SU-DHL-6 (cell line): ENCODE measurements around the gene MYL12A.

ENCODE experiments used
- H2AFZ ChIP-seq: fragments of 200-600 bp; sonication (generic); 2 replicates; pipeline ENCODE4 v1.6.1; 2014; ENCODE audit warnings: low read depth, mild to moderate bottlenecking, moderate library complexity, mixed read lengths, antibody characterized with exemption, low read length; ENCODE audit not compliant: severe bottlenecking
- H3F3A ChIP-seq: fragments of 200-600 bp; shearing (Covaris generic); 2 replicates; pipeline ENCODE4 v1.6.0; 2016; ENCODE audit warnings: antibody characterized with exemption, mild to moderate bottlenecking; ENCODE audit not compliant: insufficient read depth
- H3K27ac ChIP-seq: fragments of 200-600 bp; sonication (generic); 2 replicates; pipeline ENCODE4 v1.5.1; 2016; ENCODE audit warnings: low read depth, mild to moderate bottlenecking, low read length, moderate library complexity, mixed read lengths
- H3K27me3 ChIP-seq: fragments of 200-600 bp; sonication (generic), shearing (Covaris generic); 2 replicates; pipeline ENCODE4 v1.6.0; 2014; ENCODE audit warnings: mild to moderate bottlenecking, low read length
- H3K36me3 ChIP-seq: fragments of 200-600 bp; sonication (generic); 2 replicates; pipeline ENCODE4 v1.6.1; 2014; ENCODE audit warnings: mild to moderate bottlenecking, low read length, mixed read lengths
- H3K4me2 ChIP-seq: fragments of 300-600, 200-600 bp; shearing (Covaris generic), sonication (generic); 2 replicates; pipeline ENCODE4 v1.6.0; 2014; ENCODE audit warnings: low read length, low read depth, mild to moderate bottlenecking; ENCODE audit not compliant: poor library complexity, severe bottlenecking
- H3K4me3 ChIP-seq: fragments of 200-600 bp; sonication (generic); 2 replicates; pipeline ENCODE4 v1.5.1; 2014; ENCODE audit warnings: antibody characterized with exemption, low read length, mild to moderate bottlenecking, mixed read lengths; ENCODE audit not compliant: insufficient read depth, poor library complexity, severe bottlenecking
- H3K79me2 ChIP-seq: fragments of 200-600 bp; sonication (generic); 2 replicates; pipeline ENCODE4 v1.6.1; 2014; ENCODE audit warnings: mild to moderate bottlenecking, low read length, moderate library complexity; ENCODE audit not compliant: insufficient read depth
- H3K9ac ChIP-seq: fragments of 200-600 bp; sonication (generic); 2 replicates; pipeline ENCODE4 v1.7.0; 2014; ENCODE audit warnings: mild to moderate bottlenecking, low read length
- H3K9me2 ChIP-seq: fragments of 200-600 bp; sonication (generic); replicated peaks from 2 replicates; pipeline ENCODE4 v1.6.1; 2014; ENCODE audit warnings: low read length; ENCODE audit not compliant: insufficient read depth
- H3K9me3 ChIP-seq: fragments of 200-600 bp; sonication (generic); 2 replicates; pipeline ENCODE4 v1.6.1; 2014; ENCODE audit warnings: low read length, mixed read lengths; ENCODE audit not compliant: insufficient read depth
- H4K20me1 ChIP-seq: fragments of 200-600 bp; sonication (generic); 2 replicates; pipeline ENCODE4 v1.6.1; 2014; ENCODE audit warnings: low read depth, mild to moderate bottlenecking, antibody characterized with exemption, low read length, moderate library complexity, mixed read lengths
- CTCF ChIP-seq: fragments of 200-600 bp; sonication (generic); IDR thresholded peaks from one replicate; pipeline ENCODE4 v1.5.1; 2017; ENCODE audit warnings: antibody characterized with exemption, mild to moderate bottlenecking, low read length, moderate library complexity; ENCODE audit not compliant: insufficient read depth, poor library complexity, severe bottlenecking
- EZH2phosphoT487 ChIP-seq: fragments of 200-600 bp; sonication (generic), shearing (Covaris generic); conservative IDR thresholded peaks from 2 replicates; pipeline ENCODE4 v1.6.1; 2018; ENCODE audit warnings: mild to moderate bottlenecking, antibody characterized with exemption, low read length, moderate library complexity, mixed read lengths

The MYL12A gene

GRCh38 chr18:3256693-3257626, 9.4 kb downstream of the MYL12A start:
- Histone ChIP-seq H3K4me2 (no peak overlapping the region), H3K79me2 (peaks cover 13% of the 10 kb centered on the region), H3K27ac (no peak overlapping the region), H3K27me3 (no peaks in the 10 kb centered on the region), H4K20me1 (peaks cover 8% of the 10 kb centered on the region; the same call in 1 of the 2 replicates), H2AFZ (no peak overlapping the region), H3K36me3 (peaks cover 41% of the 10 kb centered on the region), H3K9me2 (no peaks in the 10 kb centered on the region), H3F3A (peaks cover 25% of the 10 kb centered on the region; the same call in 1 of the 2 replicates), H3K9me3 (no peaks in the 10 kb centered on the region), H3K9ac (no peak overlapping the region), H3K4me3 (no peak overlapping the region)
- TF ChIP-seq CTCF, result no peak
- TF ChIP-seq EZH2phosphoT487, result no peak

- Histone ChIP-seq H3K27ac (no peak overlapping the region), H3K36me3 (peaks cover 41% of the 10 kb centered on the region), H3K4me3 (no peak overlapping the region), H3K9me3 (no peaks in the 10 kb centered on the region), H3K4me2 (no peak overlapping the region), H3K27me3 (no peaks in the 10 kb centered on the region), H3K9ac (no peak overlapping the region), H2AFZ (no peak overlapping the region), H3F3A (peaks cover 25% of the 10 kb centered on the region; the same call in 1 of the 2 replicates), H3K9me2 (no peaks in the 10 kb centered on the region), H4K20me1 (peaks cover 2% of the 10 kb centered on the region; the same call in 1 of the 2 replicates), H3K79me2 (peaks cover 13% of the 10 kb centered on the region)
- TF ChIP-seq EZH2phosphoT487 (no peak), CTCF (no peak)
These were observed 10.1 kb downstream of the MYL12A start for GRCh38 chr18:3257627-3258120.

GRCh38 chr18:3260995-3261372, 13.4 kb downstream of the MYL12A start:
- peaks cover 14% of the 10 kb centered on the region for H4K20me1 ChIP-seq
- H3K27me3 ChIP-seq, result no peaks in the 10 kb centered on the region
- H3K9me2 ChIP-seq, result no peaks in the 10 kb centered on the region
- H3K9ac ChIP-seq, result peak overlapping the region; percentile 78
- H3K4me2 ChIP-seq, result peak overlapping the region; percentile 95
- peak overlapping the region; percentile 75 for H3K27ac ChIP-seq
- H3F3A ChIP-seq, result peaks cover 25% of the 10 kb centered on the region; the same call in 1 of the 2 replicates
- no peak for TF ChIP-seq CTCF
- H2AFZ ChIP-seq, result peak overlapping the region; percentile 85
- no peaks in the 10 kb centered on the region for H3K9me3 ChIP-seq
- H3K79me2 ChIP-seq, result peaks cover 40% of the 10 kb centered on the region
- peak overlapping the region; percentile 96 for H3K4me3 ChIP-seq
- peaks cover 17% of the 10 kb centered on the region for H3K36me3 ChIP-seq
